ENCODE data around the gene SLC8A1.
A peak's percentile ranks its signal among the peaks of the same experiment; 100 is the strongest.
"Not testable (repeated sequence)": the region's sequence is repeated elsewhere in the genome, so short reads cannot be mapped to it uniquely, and the experiment has no call there.

The SLC8A1 gene

GRCh38 chr2:40106061-40106460 lies 345.8 kb downstream of the SLC8A1 start:
- DNase-seq (ENCODE audit: low spot score) = no peak

GRCh38 chr2:40105593-40105992 lies 346.3 kb downstream of the SLC8A1 start:
- peak; percentile 66 for DNase-seq (ENCODE audit: low spot score)

- DNase-seq (ENCODE audit: low spot score) = peak; percentile 41
Measured at GRCh38 chr2:40103590-40103989, 348.3 kb downstream of the SLC8A1 start.

- DNase-seq (ENCODE audit: low spot score) = peak; percentile 67
Measured at GRCh38 chr2:40103163-40103562, 348.7 kb downstream of the SLC8A1 start.

- DNase-seq (ENCODE audit: low spot score) = no peak
Measured at GRCh38 chr2:40102447-40102846, 349.4 kb downstream of the SLC8A1 start.

GRCh38 chr2:40101131-40101575 lies 350.7 kb downstream of the SLC8A1 start:
- DNase-seq (ENCODE audit: low spot score) = peak; percentile 36

GRCh38 chr2:40100676-40101075 lies 351.2 kb downstream of the SLC8A1 start:
- no peak for DNase-seq (ENCODE audit: low spot score)

GRCh38 chr2:40098786-40099470 lies 353.0 kb downstream of the SLC8A1 start:
- DNase-seq (ENCODE audit: low spot score) = no peak

- peak; percentile 44 for DNase-seq (ENCODE audit: low spot score)
Measured at GRCh38 chr2:40097691-40098385, 354.1 kb downstream of the SLC8A1 start.

- DNase-seq (ENCODE audit: low spot score) = no peak
Measured at GRCh38 chr2:40096360-40096759, 355.5 kb downstream of the SLC8A1 start.

- peak; percentile 17 for DNase-seq (ENCODE audit: low spot score)
Measured at GRCh38 chr2:40095000-40095399, 356.9 kb downstream of the SLC8A1 start.

GRCh38 chr2:40094451-40094850 lies 357.4 kb downstream of the SLC8A1 start:
- DNase-seq (ENCODE audit: low spot score) = no peak

- peak; percentile 39 for DNase-seq (ENCODE audit: low spot score)
Measured at GRCh38 chr2:40093021-40093675, 358.7 kb downstream of the SLC8A1 start.

GRCh38 chr2:40090044-40090443 lies 361.8 kb downstream of the SLC8A1 start:
- DNase-seq (ENCODE audit: low spot score) = no peak

GRCh38 chr2:40087927-40088326 lies 364.0 kb downstream of the SLC8A1 start:
- no peak for DNase-seq (ENCODE audit: low spot score)

GRCh38 chr2:40087434-40087833 lies 364.5 kb downstream of the SLC8A1 start:
- peak; percentile 31 for DNase-seq (ENCODE audit: low spot score)

GRCh38 chr2:40085786-40086185 lies 366.1 kb downstream of the SLC8A1 start:
- no peak for DNase-seq (ENCODE audit: low spot score)

- DNase-seq (ENCODE audit: low spot score) = not testable (repeated sequence)
Measured at GRCh38 chr2:40073336-40073735, 378.6 kb downstream of the SLC8A1 start.

- DNase-seq (ENCODE audit: low spot score) = no peak
Measured at GRCh38 chr2:40072442-40073232, 379.3 kb downstream of the SLC8A1 start.

- DNase-seq (ENCODE audit: low spot score) = no peak
Measured at GRCh38 chr2:40062381-40062780, 389.5 kb downstream of the SLC8A1 start.

- peak; percentile 36 for DNase-seq (ENCODE audit: low spot score)
Measured at GRCh38 chr2:40049781-40050180, 402.1 kb downstream of the SLC8A1 start.

GRCh38 chr2:40048506-40048905 lies 403.4 kb downstream of the SLC8A1 start:
- no peak for DNase-seq (ENCODE audit: low spot score)

Data from AG08395 (cell line).